Uterus (tissue), 4 donors: ENCODE data around the gene OR1Q1. TPM values are rescaled to one million over a fixed set of nuclear protein-coding genes. Genes with fewer than 3 reads are reported as not detected.

Experiments used
- DNase-seq, 2 donors: peaks; one replicate each; pipeline ENCODE4 v3.0.0-alpha.2; 2019 to 2020
- H3K27ac ChIP-seq, 2 donors: fragments of 200-600 bp; sonication (generic); 1 replicate in 1 of 2; 2 replicates in 1 of 2; pipeline ENCODE4 v1.5.1; 2016 to 2018
- H3K27me3 ChIP-seq, 2 donors: fragments of 200-600 bp; sonication (generic); one replicate each; pipeline ENCODE4 v1.5.1; 2018 to 2019; ENCODE audit warnings: control low read depth in 1 of 2
- H3K36me3 ChIP-seq, 2 donors: fragments of 200-600 bp; sonication (generic); one replicate each; pipeline ENCODE4 v1.5.1; 2019; ENCODE audit warnings: control low read depth in 1 of 2
- H3K4me1 ChIP-seq, 2 donors: fragments of 200-600 bp; sonication (generic); one replicate each; pipeline ENCODE4 v1.5.1; 2018 to 2019; ENCODE audit warnings: control low read depth in 1 of 2
- H3K4me3 ChIP-seq, 2 donors: fragments of 200-600 bp; sonication (generic); 1 replicate in 1 of 2; 2 replicates in 1 of 2; pipeline ENCODE4 v1.5.1; 2018 to 2019; ENCODE audit warnings: mild to moderate bottlenecking in 1 of 2
- H3K9me3 ChIP-seq, 2 donors: fragments of 200-600 bp; sonication (generic); one replicate each; pipeline ENCODE4 v1.5.1; 2019; ENCODE audit warnings: control low read depth in 1 of 2
- POLR2A ChIP-seq, 2 donors: fragments of 450-650 bp; IDR thresholded peaks; one replicate each; pipeline ENCODE4 v1.6.1; 2016; ENCODE audit warnings: antibody characterized with exemption in 2 of 2, mild to moderate bottlenecking in 1 of 2, moderate library complexity in 1 of 2
- intact Hi-C: fragments of 100-400 bp; cut with DNase I; formaldehyde crosslinking; loops from one replicate; pipeline ENCODE4 v1.15.1; 2023; ENCODE audit warnings: low total_unique reads
- total RNA-seq, 4 donors: library from RNA; depleted of rRNA in 3 of 4; stranded (reverse); fragments of >200 nt in 3 of 4; gene quantifications; one replicate each; pipeline versions ENCODE4 v1.1.0 to v1.2.4, GENCODE V29; 2014 to 2023
- TF ChIP-seq, protein P1 (sequence below), 4 experiments: fragments of 200-600 bp in 2 of 4; fragments of 450-650 bp in 2 of 4; sonication (generic) in 2 of 4; IDR thresholded peaks; one replicate each; pipeline ENCODE4 v1.5.1; 2016 to 2019; ENCODE audit warnings: antibody characterized with exemption in 4 of 4, mild to moderate bottlenecking in 2 of 4, moderate library complexity in 1 of 4
- donor health status: DM: yes; HTN: yes; CAD: no.

Gene OR1Q1
- total RNA-seq, 4 donors from 2014 or later, result not detected

DNA sequence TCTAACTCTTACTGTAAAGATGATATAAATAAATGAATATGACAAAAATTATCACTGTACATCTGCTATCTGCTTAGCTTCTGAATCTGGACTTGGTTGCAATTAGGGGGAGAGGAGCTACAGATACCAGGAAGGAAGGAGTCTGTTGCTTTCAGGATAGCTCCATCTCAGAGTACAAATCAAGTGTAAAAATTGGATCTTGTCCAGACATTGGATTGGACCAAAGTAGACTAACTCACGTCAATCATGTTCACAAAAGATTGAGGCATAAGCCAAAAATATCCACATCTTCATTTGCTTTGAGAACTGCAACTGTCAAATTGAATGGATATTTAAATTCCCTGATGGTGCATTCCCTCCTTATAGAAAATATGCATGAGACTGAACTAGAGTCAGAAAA lies 8.8 kb upstream of the OR1Q1 start:
- no peak overlapping the region for H3K27ac ChIP-seq
- H3K36me3 ChIP-seq, result no peaks in the 10 kb centered on the region
- no peaks in the 10 kb centered on the region for H3K27me3 ChIP-seq
- H3K4me3 ChIP-seq, result no peak overlapping the region
- no peaks in the 10 kb centered on the region for H3K9me3 ChIP-seq
- no peaks in the 10 kb centered on the region for H3K4me1 ChIP-seq
- intact Hi-C loops, result no loop called here
- no peak for DNase-seq
- TF ChIP-seq POLR2A (IDR thresholded peaks at IDR 0.05), result no peak
- TF ChIP-seq, protein P1, sequence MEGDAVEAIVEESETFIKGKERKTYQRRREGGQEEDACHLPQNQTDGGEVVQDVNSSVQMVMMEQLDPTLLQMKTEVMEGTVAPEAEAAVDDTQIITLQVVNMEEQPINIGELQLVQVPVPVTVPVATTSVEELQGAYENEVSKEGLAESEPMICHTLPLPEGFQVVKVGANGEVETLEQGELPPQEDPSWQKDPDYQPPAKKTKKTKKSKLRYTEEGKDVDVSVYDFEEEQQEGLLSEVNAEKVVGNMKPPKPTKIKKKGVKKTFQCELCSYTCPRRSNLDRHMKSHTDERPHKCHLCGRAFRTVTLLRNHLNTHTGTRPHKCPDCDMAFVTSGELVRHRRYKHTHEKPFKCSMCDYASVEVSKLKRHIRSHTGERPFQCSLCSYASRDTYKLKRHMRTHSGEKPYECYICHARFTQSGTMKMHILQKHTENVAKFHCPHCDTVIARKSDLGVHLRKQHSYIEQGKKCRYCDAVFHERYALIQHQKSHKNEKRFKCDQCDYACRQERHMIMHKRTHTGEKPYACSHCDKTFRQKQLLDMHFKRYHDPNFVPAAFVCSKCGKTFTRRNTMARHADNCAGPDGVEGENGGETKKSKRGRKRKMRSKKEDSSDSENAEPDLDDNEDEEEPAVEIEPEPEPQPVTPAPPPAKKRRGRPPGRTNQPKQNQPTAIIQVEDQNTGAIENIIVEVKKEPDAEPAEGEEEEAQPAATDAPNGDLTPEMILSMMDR (IDR thresholded peaks at IDR 0.05), result no peak

DNA sequence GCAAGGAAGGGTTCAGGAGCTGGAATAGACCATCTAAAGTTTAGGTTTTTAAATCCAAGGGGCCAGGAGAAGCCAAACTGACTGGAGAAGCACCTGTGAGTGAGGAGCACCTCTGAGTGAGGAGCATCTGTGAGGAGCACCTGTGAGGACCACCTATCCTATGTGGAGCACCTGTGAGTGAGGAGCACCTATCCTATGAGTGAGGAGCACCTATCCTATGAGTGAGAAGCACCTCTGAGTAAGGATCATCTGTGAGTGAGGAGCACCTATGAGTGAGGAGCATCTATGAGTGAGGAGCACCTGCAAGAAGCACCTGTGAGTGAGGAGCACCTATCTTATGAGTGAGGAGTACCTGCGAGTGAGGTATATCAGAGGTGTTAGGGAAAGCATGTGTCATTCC lies 8.0 kb upstream of the OR1Q1 start:
- TF ChIP-seq, protein P1 (IDR thresholded peaks at IDR 0.05), result no peak
- TF ChIP-seq POLR2A (IDR thresholded peaks at IDR 0.05), result no peak
- no peak overlapping the region for H3K4me3 ChIP-seq
- no peaks in the 10 kb centered on the region for H3K36me3 ChIP-seq
- DNase-seq, result no peak
- H3K9me3 ChIP-seq, result no peaks in the 10 kb centered on the region
- no peaks in the 10 kb centered on the region for H3K27me3 ChIP-seq
- intact Hi-C loops, result no loop called here
- H3K27ac ChIP-seq, result no peak overlapping the region
- H3K4me1 ChIP-seq, result no peaks in the 10 kb centered on the region

DNA sequence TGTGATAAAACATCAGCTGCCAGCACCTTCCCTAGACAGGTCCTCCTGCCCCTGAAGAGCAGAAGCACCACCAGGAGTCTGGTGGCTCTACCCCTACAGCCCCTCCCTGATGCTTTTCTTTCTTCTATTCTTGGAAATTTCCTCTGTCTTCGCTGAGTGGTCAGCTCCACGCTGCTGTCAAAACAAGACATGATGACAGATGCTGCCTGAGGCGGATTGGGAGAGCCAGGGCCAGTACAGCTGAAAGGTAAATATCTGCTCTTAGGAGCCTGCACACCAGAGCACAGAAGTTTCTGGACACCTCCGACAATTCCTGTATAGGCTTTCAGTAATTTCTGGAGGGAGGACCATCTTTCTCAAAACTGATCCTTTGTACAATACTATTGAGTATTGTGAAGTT lies 4.7 kb upstream of the OR1Q1 start:
- TF ChIP-seq POLR2A (IDR thresholded peaks at IDR 0.05), result no peak
- Histone ChIP-seq H3K27me3 (no peaks in the 10 kb centered on the region), H3K4me3 (no peak overlapping the region), H3K4me1 (no peaks in the 10 kb centered on the region), H3K36me3 (peaks cover 0 to 2% of the 10 kb centered on the region in 2 donors), H3K27ac (no peak overlapping the region), H3K9me3 (no peaks in the 10 kb centered on the region)
- intact Hi-C loops, result no loop called here
- no peak for DNase-seq

DNA sequence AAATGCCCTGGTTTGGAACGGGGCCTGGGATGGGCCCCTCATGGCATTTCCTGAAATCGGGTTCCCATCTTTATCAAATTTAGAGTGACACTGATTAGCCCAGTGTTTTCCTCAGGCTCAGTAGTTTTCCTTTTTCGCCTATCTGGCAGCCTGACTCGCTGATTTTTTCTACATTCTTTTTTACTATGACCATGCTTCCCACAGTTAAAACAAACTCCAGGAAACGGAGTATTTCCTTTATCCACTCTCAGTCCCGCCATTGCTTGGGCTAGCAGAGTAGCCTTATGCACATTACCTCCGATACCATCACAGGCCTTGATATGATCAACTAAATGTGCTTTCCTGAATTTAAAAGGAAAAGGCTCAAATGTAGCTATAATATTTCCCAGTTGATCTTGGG lies 5.5 kb downstream of the OR1Q1 start:
- Histone ChIP-seq H3K4me1 (no peaks in the 10 kb centered on the region), H3K4me3 (no peak overlapping the region), H3K27me3 (no peaks in the 10 kb centered on the region), H3K9me3 (no peaks in the 10 kb centered on the region), H3K36me3 (no peaks in the 10 kb centered on the region), H3K27ac (no peak overlapping the region)
- TF ChIP-seq, protein P1 (IDR thresholded peaks at IDR 0.05), result no peak
- TF ChIP-seq POLR2A (IDR thresholded peaks at IDR 0.05), result no peak
- intact Hi-C loops, result no loop called here
- DNase-seq, result no peak

DNA sequence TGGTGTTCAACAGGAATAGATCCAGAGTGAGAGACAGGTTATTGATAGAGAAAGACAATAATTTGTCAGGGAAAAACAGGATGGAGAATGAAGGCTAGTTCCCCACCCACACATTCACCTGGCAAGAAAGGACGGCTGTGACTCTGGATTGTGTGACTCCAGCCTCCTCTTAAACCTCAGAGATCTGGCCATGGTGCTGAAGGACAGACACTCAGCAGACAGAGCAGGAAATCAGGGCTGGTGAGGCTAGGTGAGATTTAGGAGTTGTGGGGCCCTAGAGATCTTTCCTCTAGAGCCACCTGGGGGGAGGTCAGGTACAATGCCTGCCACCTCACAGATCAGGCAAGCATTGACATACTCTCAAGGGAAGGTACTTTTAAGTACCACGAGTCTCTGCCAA lies 27.7 kb downstream of the OR1Q1 start:
- Histone ChIP-seq H3K27me3 (no peaks in the 10 kb centered on the region), H3K36me3 (no peaks in the 10 kb centered on the region), H3K27ac (no peak overlapping the region), H3K9me3 (no peaks in the 10 kb centered on the region), H3K4me3 (no peak overlapping the region), H3K4me1 (no peaks in the 10 kb centered on the region)
- no peak for TF ChIP-seq POLR2A (IDR thresholded peaks at IDR 0.05)
- TF ChIP-seq, protein P1 (IDR thresholded peaks at IDR 0.05), result no peak
- DNase-seq, result no peak
- intact Hi-C loops, result no loop called here

DNA sequence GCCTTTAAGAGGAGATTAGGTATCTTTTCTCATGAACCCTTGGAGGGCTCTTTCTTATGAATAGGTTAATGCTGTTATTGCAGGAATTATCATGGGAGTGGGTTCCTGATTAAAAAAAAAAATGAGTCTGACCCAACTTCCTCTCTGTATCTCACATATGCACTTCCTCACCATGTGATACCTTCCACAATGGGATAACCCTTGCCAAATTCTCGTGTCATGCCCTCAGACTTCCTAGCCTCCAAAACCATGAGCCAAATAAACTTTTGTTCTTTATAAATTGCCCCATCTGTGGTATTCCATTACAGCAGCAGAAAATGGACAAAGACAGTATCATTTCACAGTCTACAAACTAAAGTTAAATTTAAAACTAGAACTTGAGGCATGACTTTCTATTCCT lies 41.8 kb downstream of the OR1Q1 start:
- Histone ChIP-seq H3K4me1 (no peaks in the 10 kb centered on the region), H3K4me3 (no peak overlapping the region), H3K36me3 (no peaks in the 10 kb centered on the region), H3K27me3 (no peaks in the 10 kb centered on the region), H3K27ac (no peak overlapping the region), H3K9me3 (no peaks in the 10 kb centered on the region)
- intact Hi-C loops, result no loop called here
- DNase-seq, result peak in 1 of 2 donors; percentile 16
- TF ChIP-seq, protein P1 (IDR thresholded peaks at IDR 0.05), result no peak
- no peak for TF ChIP-seq POLR2A (IDR thresholded peaks at IDR 0.05)
